PC-9 (cell line): ENCODE results near the gene CTIF. TPM values are rescaled to one million over a fixed set of nuclear protein-coding genes. Genes with fewer than 3 reads are reported as not detected.

Experiments
- BruUV-seq: library from RNA; stranded (reverse); fragments of 400-500 nt; replicated peaks from 2 replicates; lab custom pipeline; 2021; lab: Mats Ljungman, UMichigan
- CTCF ChIA-PET: fragments of 300-600 bp; sonication (Branson Sonifier 250); formaldehyde crosslinking; loops from one replicate; lab custom pipeline; 2022; ENCODE audit warnings: antibody characterized with exemption; lab: Charles Lee
- POLR2A ChIA-PET: fragments of 300-600 bp; sonication (Branson Sonifier 250); formaldehyde crosslinking; loops from one replicate; lab custom pipeline; 2022; ENCODE audit warnings: antibody characterized with exemption; ENCODE audit not compliant: unreplicated experiment; lab: Charles Lee
- DNase-seq, 2 experiments: peaks; one replicate each; pipeline versions ENCODE4 v3.0.0 to v3.0.0-alpha.2; 2015 to 2022; ENCODE audit warnings: mixed read lengths in 1 of 2
- H2AFZ ChIP-seq: fragments of 200-600 bp; sonication (generic); 2 replicates; pipeline ENCODE4 v1.8.1; 2017; ENCODE audit warnings: antibody characterized with exemption
- H3F3A ChIP-seq: fragments of 200-600 bp; sonication (generic); 2 replicates; pipeline ENCODE4 v1.8.1; 2017; ENCODE audit warnings: antibody characterized with exemption, mild to moderate bottlenecking, low read depth; ENCODE audit not compliant: insufficient read depth
- H3K27ac ChIP-seq: fragments of 200-600 bp; sonication (generic); 2 replicates; pipeline ENCODE4 v1.6.1; 2016; ENCODE audit warnings: mixed run types
- H3K27me3 ChIP-seq: fragments of 200-600 bp; sonication (generic); 2 replicates; pipeline ENCODE4 v1.6.1; 2016; ENCODE audit warnings: low read depth, mixed run types; ENCODE audit not compliant: insufficient read depth
- H3K36me3 ChIP-seq: fragments of 200-600 bp; sonication (generic); 2 replicates; pipeline ENCODE4 v1.6.1; 2016; ENCODE audit warnings: low read depth, mixed run types
- H3K4me1 ChIP-seq: fragments of 200-600 bp; sonication (generic); replicated peaks from 2 replicates; pipeline ENCODE4 v1.6.1; 2016; ENCODE audit warnings: mixed run types; ENCODE audit not compliant: insufficient read depth
- H3K4me2 ChIP-seq: fragments of 200-600 bp; sonication (generic); 2 replicates; pipeline ENCODE4 v1.6.1; 2017; ENCODE audit warnings: mixed run types
- H3K4me3 ChIP-seq: fragments of 200-600 bp; sonication (generic); 2 replicates; pipeline ENCODE4 v1.6.1; 2016; ENCODE audit warnings: mixed run types
- H3K79me2 ChIP-seq: fragments of 200-600 bp; sonication (generic); 2 replicates; pipeline ENCODE4 v1.6.1; 2017; ENCODE audit warnings: low read depth, mixed run types
- H3K9me2 ChIP-seq: fragments of 200-600 bp; sonication (generic); 2 replicates; pipeline ENCODE4 v1.8.1; 2017; ENCODE audit warnings: mild to moderate bottlenecking; ENCODE audit not compliant: insufficient read depth
- H3K9me3 ChIP-seq: fragments of 200-600 bp; sonication (generic); 2 replicates; pipeline ENCODE4 v1.8.1; 2016; ENCODE audit warnings: low read depth; ENCODE audit not compliant: insufficient read depth
- H4K20me1 ChIP-seq: fragments of 200-600 bp; sonication (generic); 2 replicates; pipeline ENCODE4 v1.8.1; 2017; ENCODE audit not compliant: insufficient read depth
- EZH2 ChIP-seq: fragments of 200-600 bp; sonication (generic); IDR thresholded peaks from 2 replicates; pipeline ENCODE4 v1.8.0; 2017; ENCODE audit warnings: antibody characterized with exemption, low read depth
- intact Hi-C: fragments of 100-400 bp; cut with micrococcal nuclease; formaldehyde crosslinking; loops from one replicate; pipeline ENCODE4 v1.10.0; 2022; ENCODE audit not compliant: unreplicated experiment
- total RNA-seq: library from RNA; stranded (reverse); gene quantifications from 2 replicates; pipeline ENCODE4 v1.2.3, GENCODE V29; 2021
- TF ChIP-seq, protein P1 (sequence below): fragments of 200-600 bp; sonication (generic); conservative IDR thresholded peaks from 2 replicates; pipeline ENCODE4 v1.6.1; 2017; ENCODE audit warnings: mixed run types, antibody characterized with exemption, mild to moderate bottlenecking, moderate library complexity

CTIF gene
- total RNA-seq, 1 experiment from 2014 or later: 26.2 TPM

DNA sequence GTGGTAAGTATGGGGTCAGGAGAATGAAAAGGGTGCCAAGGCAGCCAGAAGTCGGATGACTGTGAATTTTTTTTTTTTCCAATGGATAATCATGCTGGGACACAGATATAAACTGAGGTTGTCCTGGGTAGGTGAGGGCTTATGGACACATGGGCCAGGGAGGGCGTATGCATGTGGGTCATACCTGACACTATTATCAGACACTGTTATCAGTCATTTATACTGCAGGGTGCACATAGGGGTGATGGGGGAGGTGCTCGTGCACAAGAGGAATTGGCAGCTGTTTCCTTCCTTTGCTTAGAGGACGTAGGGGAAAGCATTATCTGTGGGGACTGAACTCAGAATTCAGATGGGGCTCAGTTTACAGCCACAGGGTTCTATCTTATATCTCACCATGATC, 10.1 kb downstream of the CTIF start:
- no peak overlapping the region for H3K4me3 ChIP-seq
- peaks cover 15% of the 10 kb centered on the region for H3K4me1 ChIP-seq
- DNase-seq: no peak
- intact Hi-C loops: no loop called here
- ChIA-PET POLR2A (no interaction called here), CTCF (no interaction called here)
- BruUV-seq: no TSS peak
- no peaks in the 10 kb centered on the region for H3K9me2 ChIP-seq
- H3K79me2 ChIP-seq: peaks cover 7% of the 10 kb centered on the region; the same call in 1 of the 2 replicates
- no peak overlapping the region for H3K4me2 ChIP-seq
- H3K27ac ChIP-seq: peak overlapping the region; percentile 17; the same call in 1 of the 2 replicates
- no peaks in the 10 kb centered on the region for H3K36me3 ChIP-seq
- no peak overlapping the region for H2AFZ ChIP-seq
- H3F3A ChIP-seq: no peaks in the 10 kb centered on the region
- H3K9me3 ChIP-seq: no peaks in the 10 kb centered on the region
- no peaks in the 10 kb centered on the region for H3K27me3 ChIP-seq
- no peak for TF ChIP-seq EZH2
- TF ChIP-seq, protein P1, sequence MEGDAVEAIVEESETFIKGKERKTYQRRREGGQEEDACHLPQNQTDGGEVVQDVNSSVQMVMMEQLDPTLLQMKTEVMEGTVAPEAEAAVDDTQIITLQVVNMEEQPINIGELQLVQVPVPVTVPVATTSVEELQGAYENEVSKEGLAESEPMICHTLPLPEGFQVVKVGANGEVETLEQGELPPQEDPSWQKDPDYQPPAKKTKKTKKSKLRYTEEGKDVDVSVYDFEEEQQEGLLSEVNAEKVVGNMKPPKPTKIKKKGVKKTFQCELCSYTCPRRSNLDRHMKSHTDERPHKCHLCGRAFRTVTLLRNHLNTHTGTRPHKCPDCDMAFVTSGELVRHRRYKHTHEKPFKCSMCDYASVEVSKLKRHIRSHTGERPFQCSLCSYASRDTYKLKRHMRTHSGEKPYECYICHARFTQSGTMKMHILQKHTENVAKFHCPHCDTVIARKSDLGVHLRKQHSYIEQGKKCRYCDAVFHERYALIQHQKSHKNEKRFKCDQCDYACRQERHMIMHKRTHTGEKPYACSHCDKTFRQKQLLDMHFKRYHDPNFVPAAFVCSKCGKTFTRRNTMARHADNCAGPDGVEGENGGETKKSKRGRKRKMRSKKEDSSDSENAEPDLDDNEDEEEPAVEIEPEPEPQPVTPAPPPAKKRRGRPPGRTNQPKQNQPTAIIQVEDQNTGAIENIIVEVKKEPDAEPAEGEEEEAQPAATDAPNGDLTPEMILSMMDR: no peak
- no peaks in the 10 kb centered on the region for H4K20me1 ChIP-seq

DNA sequence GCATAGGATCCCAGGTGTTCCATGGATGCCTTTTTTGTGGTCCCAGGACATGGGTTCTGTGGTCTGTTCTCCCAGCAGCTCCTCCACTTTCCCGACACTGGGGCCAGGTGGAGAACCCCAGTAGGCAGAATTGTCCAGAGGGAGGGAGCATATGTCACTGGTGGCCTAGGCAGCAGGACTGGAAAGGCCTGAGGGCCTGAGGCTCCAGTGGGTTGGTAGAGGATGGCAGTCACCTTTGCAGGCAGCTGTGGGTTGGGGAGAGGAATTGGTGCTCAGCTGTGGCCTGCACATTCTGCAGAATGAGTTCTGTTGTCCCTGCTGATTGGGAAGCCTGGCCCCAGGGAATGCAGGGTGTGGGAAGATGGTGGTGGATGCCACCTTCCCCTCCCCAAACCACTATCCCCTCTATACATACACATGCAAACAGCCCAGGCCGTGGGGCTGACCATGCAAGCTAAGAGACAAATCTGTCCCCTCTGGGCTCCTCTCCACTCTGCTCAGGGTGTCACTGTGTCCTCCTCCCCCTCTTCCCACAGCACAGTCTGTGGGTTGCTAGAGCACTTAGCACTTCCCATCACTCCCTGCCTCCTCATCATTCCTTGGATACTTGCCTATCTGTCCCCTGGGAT, 11.4 kb downstream of the CTIF start:
- intact Hi-C loops: no loop called here
- Histone ChIP-seq H3K4me2 (no peak overlapping the region), H3F3A (no peaks in the 10 kb centered on the region), H3K4me1 (peaks cover 13% of the 10 kb centered on the region; the same call in 1 of the 2 replicates), H3K9me3 (no peaks in the 10 kb centered on the region), H3K4me3 (no peak overlapping the region), H3K27me3 (no peaks in the 10 kb centered on the region), H2AFZ (no peak overlapping the region), H3K27ac (no peak overlapping the region), H4K20me1 (no peaks in the 10 kb centered on the region), H3K36me3 (no peaks in the 10 kb centered on the region), H3K9me2 (no peaks in the 10 kb centered on the region), H3K79me2 (no peaks in the 10 kb centered on the region)
- CTCF ChIA-PET: no interaction called here
- no TSS peak for BruUV-seq
- no peak for TF ChIP-seq EZH2
- TF ChIP-seq, protein P1: no peak
- DNase-seq: no peak
- POLR2A ChIA-PET: no interaction called here

DNA sequence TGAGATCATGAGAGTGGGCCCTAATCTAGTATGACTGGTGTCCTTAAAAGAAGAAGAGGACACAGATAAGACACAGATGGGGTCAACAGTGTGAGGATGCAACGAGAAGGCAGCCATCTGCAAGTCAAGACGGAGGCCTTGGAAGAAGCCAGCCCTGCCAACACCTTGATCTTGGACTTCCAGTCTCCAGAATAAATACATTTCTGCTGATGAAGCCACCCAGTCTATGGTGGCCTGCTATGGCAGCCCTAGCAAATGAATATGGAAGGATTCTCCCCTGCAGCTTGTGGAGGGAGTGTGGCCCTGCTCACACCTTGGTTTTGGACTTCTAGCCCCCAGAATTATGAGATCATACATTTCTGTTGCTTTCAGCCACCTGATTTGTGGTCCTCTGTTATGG, 12.3 kb downstream of the CTIF start:
- Histone ChIP-seq H3F3A (no peaks in the 10 kb centered on the region), H3K27ac (no peak overlapping the region), H4K20me1 (no peaks in the 10 kb centered on the region), H2AFZ (no peak overlapping the region), H3K4me1 (peaks cover 13% of the 10 kb centered on the region; the same call in 1 of the 2 replicates), H3K79me2 (no peaks in the 10 kb centered on the region), H3K36me3 (no peaks in the 10 kb centered on the region), H3K4me3 (no peak overlapping the region), H3K4me2 (no peak overlapping the region), H3K9me3 (no peaks in the 10 kb centered on the region), H3K27me3 (no peaks in the 10 kb centered on the region), H3K9me2 (no peaks in the 10 kb centered on the region)
- TF ChIP-seq, protein P1: no peak
- TF ChIP-seq EZH2: no peak
- ChIA-PET POLR2A (no interaction called here), CTCF (interaction anchor here (0.7 kb wide), 1 partner anchor 9 kb away, joined by 3 read pairs; no protein-coding TSS in a partner anchor)
- no TSS peak for BruUV-seq
- intact Hi-C loops: no loop called here
- no peak for DNase-seq
